ENCODE measurements around the gene RPS19BP1. TPM values are rescaled to one million over a fixed set of nuclear protein-coding genes. Genes with fewer than 3 reads are reported as not detected.

RPS19BP1 gene
- total RNA-seq, 1 experiment from 2014 or later, result 97.2 TPM

- CTCF ChIA-PET, result interaction anchor here (0.6 to 1.4 kb wide), 4 partner anchors 12 to 270 kb away, joined by 3 to 4 read pairs (median 4); partner anchors contain the start of genes MIEF1, PDGFB and TAB1
- H3K4me3 ChIP-seq (ENCODE audit: low read depth, low read length, poor library complexity, severe bottlenecking), result no peak overlapping the region
- BruUV-seq (replicated peaks), result TSS peak; percentile 13
- no peaks in the 10 kb centered on the region for H3K27me3 ChIP-seq (replicated peaks; ENCODE audit: insufficient read depth, low read depth, low read length, poor library complexity)
- peaks cover 75% of the 10 kb centered on the region for H3K36me3 ChIP-seq (ENCODE audit: insufficient read depth, low read length, poor library complexity, severe bottlenecking)
- DNase-seq (ENCODE audit: low spot score), result peak; percentile 68
- H3K9me3 ChIP-seq (ENCODE audit: low read depth, low read length, poor library complexity, severe bottlenecking), result no peaks in the 10 kb centered on the region
- peaks cover 13% of the 10 kb centered on the region for H3K4me1 ChIP-seq (ENCODE audit: insufficient read depth, low read length, poor library complexity, severe bottlenecking)
- POLR2A ChIA-PET (ENCODE audit: low non-redundant PET), result interaction anchor here (0.7 kb wide), 1 partner anchor 10 kb away, joined by 3 read pairs; no protein-coding TSS in a partner anchor
- intact Hi-C loops (cut with micrococcal nuclease; ENCODE audit: unreplicated experiment), result no loop called here
- TF ChIP-seq EZH2 (IDR thresholded peaks at IDR 0.05; ENCODE audit: borderline replicate concordance, low read depth, low read length, poor library complexity, severe bottlenecking) (no peak), CTCF (conservative IDR thresholded peaks at IDR 0.05; ENCODE audit: low read depth, low read length) (peak; percentile 87)
- no peak overlapping the region for H3K27ac ChIP-seq (ENCODE audit: low read depth, low read length, poor library complexity, severe bottlenecking)
These were observed 18.1 kb downstream of the RPS19BP1 start for GRCh38 chr22:39514373-39514973.

GRCh38 chr22:39513791-39514190, 18.8 kb downstream of the RPS19BP1 start:
- H3K36me3 ChIP-seq (ENCODE audit: insufficient read depth, low read length, poor library complexity, severe bottlenecking), result peaks cover 79% of the 10 kb centered on the region

GRCh38 chr22:39512026-39512425, 20.5 kb downstream of the RPS19BP1 start:
- DNase-seq (ENCODE audit: low spot score), result no peak
- ChIA-PET POLR2A (ENCODE audit: low non-redundant PET) (interaction anchor here (0.6 kb wide), 1 partner anchor 18 kb away, joined by 4 read pairs; no protein-coding TSS in a partner anchor), CTCF (no interaction called here)
- Histone ChIP-seq H3K4me1 (ENCODE audit: insufficient read depth, low read length, poor library complexity, severe bottlenecking) (no peaks in the 10 kb centered on the region), H3K27ac (ENCODE audit: low read depth, low read length, poor library complexity, severe bottlenecking) (no peak overlapping the region), H3K9me3 (ENCODE audit: low read depth, low read length, poor library complexity, severe bottlenecking) (no peaks in the 10 kb centered on the region), H3K27me3 (replicated peaks; ENCODE audit: insufficient read depth, low read depth, low read length, poor library complexity) (no peaks in the 10 kb centered on the region), H3K4me3 (ENCODE audit: low read depth, low read length, poor library complexity, severe bottlenecking) (no peak overlapping the region), H3K36me3 (ENCODE audit: insufficient read depth, low read length, poor library complexity, severe bottlenecking) (peaks cover 85% of the 10 kb centered on the region)
- BruUV-seq (replicated peaks), result no TSS peak
- intact Hi-C loops (cut with micrococcal nuclease; ENCODE audit: unreplicated experiment), result no loop called here
- TF ChIP-seq EZH2 (IDR thresholded peaks at IDR 0.05; ENCODE audit: borderline replicate concordance, low read depth, low read length, poor library complexity, severe bottlenecking) (no peak), CTCF (conservative IDR thresholded peaks at IDR 0.05; ENCODE audit: low read depth, low read length) (no peak)

More at GRCh38 chr22:39513791-39514190, 18.8 kb downstream of the RPS19BP1 start:
- intact Hi-C loops (cut with micrococcal nuclease; ENCODE audit: unreplicated experiment), result no loop called here
- CTCF ChIA-PET, result interaction anchor here (1.4 kb wide), 1 partner anchor 114 kb away, joined by 3 read pairs; the partner anchor contains the start of gene TAB1
- TF ChIP-seq CTCF (conservative IDR thresholded peaks at IDR 0.05; ENCODE audit: low read depth, low read length), result no peak
- no peak for TF ChIP-seq EZH2 (IDR thresholded peaks at IDR 0.05; ENCODE audit: borderline replicate concordance, low read depth, low read length, poor library complexity, severe bottlenecking)
- DNase-seq (ENCODE audit: low spot score), result no peak
- POLR2A ChIA-PET (ENCODE audit: low non-redundant PET), result no interaction called here
- H3K27ac ChIP-seq (ENCODE audit: low read depth, low read length, poor library complexity, severe bottlenecking), result no peak overlapping the region
- no peaks in the 10 kb centered on the region for H3K27me3 ChIP-seq (replicated peaks; ENCODE audit: insufficient read depth, low read depth, low read length, poor library complexity)
- BruUV-seq (replicated peaks), result no TSS peak
- no peak overlapping the region for H3K4me3 ChIP-seq (ENCODE audit: low read depth, low read length, poor library complexity, severe bottlenecking)
- H3K4me1 ChIP-seq (ENCODE audit: insufficient read depth, low read length, poor library complexity, severe bottlenecking), result peaks cover 8% of the 10 kb centered on the region
- H3K9me3 ChIP-seq (ENCODE audit: low read depth, low read length, poor library complexity, severe bottlenecking), result no peaks in the 10 kb centered on the region
